ENCODE measurements around the gene DUSP22. TPM values are rescaled to one million over a fixed set of nuclear protein-coding genes. Genes with fewer than 3 reads are reported as not detected.

The DUSP22 gene
- total RNA-seq, 4 donors from 2014 or later, result 34.7 to 75.9 (median 48.5) TPM

DNA sequence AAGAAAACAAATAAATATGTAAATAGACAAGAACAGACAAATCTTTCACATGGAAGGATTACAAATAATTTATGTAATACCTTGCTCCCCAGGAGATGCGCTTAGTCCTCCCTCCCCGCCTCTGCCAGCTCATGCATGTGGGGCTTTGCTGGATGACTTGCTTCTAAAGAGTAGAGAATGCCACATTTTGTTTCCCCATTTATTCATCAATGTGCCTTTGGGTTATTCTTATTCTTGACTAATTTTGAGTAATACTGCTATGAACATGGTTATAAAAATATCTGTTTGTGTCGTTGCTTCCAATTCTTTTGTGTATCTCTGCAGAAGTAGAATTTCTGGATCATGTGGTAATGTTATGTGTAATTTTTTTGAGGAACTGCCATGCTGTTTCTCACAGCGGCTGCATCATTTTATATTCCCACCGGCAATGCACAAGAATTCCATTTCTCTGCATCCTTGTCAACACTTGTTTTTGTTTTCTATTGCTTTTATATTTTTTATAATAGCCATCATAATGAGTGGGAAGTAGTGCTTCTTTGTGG, 23.8 kb upstream of the DUSP22 start:
- Histone ChIP-seq H3K27me3 (no peaks in the 10 kb centered on the region), H3K4me3 (no peak overlapping the region), H3K4me1 (no peaks in the 10 kb centered on the region), H3K36me3 (no peaks in the 10 kb centered on the region), H3K27ac (no peak overlapping the region), H3K9me3 (no peaks in the 10 kb centered on the region)
- no peak for DNase-seq
- TF ChIP-seq POLR2A (IDR thresholded peaks at IDR 0.05), result no peak
- TF ChIP-seq, protein P1, sequence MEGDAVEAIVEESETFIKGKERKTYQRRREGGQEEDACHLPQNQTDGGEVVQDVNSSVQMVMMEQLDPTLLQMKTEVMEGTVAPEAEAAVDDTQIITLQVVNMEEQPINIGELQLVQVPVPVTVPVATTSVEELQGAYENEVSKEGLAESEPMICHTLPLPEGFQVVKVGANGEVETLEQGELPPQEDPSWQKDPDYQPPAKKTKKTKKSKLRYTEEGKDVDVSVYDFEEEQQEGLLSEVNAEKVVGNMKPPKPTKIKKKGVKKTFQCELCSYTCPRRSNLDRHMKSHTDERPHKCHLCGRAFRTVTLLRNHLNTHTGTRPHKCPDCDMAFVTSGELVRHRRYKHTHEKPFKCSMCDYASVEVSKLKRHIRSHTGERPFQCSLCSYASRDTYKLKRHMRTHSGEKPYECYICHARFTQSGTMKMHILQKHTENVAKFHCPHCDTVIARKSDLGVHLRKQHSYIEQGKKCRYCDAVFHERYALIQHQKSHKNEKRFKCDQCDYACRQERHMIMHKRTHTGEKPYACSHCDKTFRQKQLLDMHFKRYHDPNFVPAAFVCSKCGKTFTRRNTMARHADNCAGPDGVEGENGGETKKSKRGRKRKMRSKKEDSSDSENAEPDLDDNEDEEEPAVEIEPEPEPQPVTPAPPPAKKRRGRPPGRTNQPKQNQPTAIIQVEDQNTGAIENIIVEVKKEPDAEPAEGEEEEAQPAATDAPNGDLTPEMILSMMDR (IDR thresholded peaks at IDR 0.05), result no peak

DNA sequence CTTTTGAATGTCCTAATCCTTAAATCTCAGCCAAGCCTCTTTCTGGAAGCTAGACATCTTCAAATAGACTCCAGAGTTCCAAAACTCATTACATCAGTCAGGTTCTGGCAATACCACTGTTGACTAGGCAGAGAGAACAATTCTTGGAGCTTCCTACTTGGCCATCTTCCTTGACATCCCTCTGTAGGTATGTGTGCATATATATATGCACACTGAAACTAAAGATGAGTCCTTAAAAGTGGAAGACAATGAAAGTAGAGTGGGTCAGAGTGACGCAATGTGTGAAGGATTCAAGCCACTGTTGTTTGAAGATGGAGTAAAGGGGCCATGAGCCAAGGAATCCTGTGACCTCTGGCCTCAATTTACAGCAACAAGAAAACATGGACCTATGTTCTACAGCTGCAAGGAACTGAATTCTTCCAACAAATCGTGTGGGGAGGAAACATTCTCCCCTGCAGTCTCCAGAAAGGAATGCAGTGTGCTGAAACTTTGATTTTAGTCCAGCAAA, 18.7 kb upstream of the DUSP22 start:
- H3K9me3 ChIP-seq, result no peaks in the 10 kb centered on the region
- no peaks in the 10 kb centered on the region for H3K36me3 ChIP-seq
- TF ChIP-seq, protein P1 (IDR thresholded peaks at IDR 0.05), result no peak
- no peak for TF ChIP-seq POLR2A (IDR thresholded peaks at IDR 0.05)
- no peak for DNase-seq
- H3K27me3 ChIP-seq, result no peaks in the 10 kb centered on the region
- no peak overlapping the region for H3K4me3 ChIP-seq
- H3K4me1 ChIP-seq, result no peaks in the 10 kb centered on the region
- no peak overlapping the region for H3K27ac ChIP-seq

DNA sequence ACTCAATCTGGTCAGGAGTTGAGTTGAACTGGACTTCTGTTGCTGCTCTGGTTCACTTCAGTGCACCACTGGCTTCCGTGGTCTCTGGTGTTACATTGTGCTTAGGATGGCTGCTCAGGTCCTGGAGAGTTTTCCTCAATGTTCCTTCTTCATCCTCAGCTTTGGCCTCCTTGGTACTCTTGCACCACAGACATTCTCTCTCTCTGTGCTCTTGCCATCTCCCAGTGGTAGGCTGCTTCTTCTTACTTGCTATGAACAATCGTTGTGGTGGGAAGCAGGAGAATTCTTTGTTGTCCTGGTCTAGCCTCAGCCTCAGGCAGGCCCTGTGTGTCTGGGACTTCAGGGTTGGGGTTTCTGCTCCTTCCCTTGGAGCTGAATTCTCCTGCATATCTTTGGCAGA, 14.5 kb upstream of the DUSP22 start:
- DNase-seq, result no peak
- no peak overlapping the region for H3K27ac ChIP-seq
- no peaks in the 10 kb centered on the region for H3K4me1 ChIP-seq
- H3K27me3 ChIP-seq, result no peaks in the 10 kb centered on the region
- no peak overlapping the region for H3K4me3 ChIP-seq
- TF ChIP-seq POLR2A (IDR thresholded peaks at IDR 0.05), result no peak
- TF ChIP-seq, protein P1 (IDR thresholded peaks at IDR 0.05), result no peak
- no peaks in the 10 kb centered on the region for H3K9me3 ChIP-seq
- H3K36me3 ChIP-seq, result no peaks in the 10 kb centered on the region

DNA sequence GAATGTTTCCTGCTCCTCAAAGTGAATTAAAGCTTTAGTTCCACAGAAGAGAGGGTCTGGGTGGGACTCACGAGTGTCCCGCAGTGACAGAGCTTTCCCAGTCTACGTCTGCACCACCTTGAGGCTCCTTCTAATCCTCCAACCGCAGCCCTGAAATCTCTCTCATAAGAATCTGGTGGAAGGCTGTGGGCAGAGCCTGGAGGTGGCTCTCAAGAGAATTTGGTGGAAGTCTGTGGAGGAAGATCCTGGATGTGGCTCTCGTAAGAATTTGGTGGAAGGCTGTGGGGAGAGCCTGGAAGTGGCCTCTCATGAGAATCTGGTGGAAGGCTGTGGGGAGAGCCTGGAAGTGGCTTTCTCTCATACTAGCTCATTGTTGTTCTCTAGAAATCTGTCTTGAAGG, 13.8 kb upstream of the DUSP22 start:
- no peak overlapping the region for H3K4me3 ChIP-seq
- TF ChIP-seq POLR2A (IDR thresholded peaks at IDR 0.05), result no peak
- TF ChIP-seq, protein P1 (IDR thresholded peaks at IDR 0.05), result no peak
- H3K36me3 ChIP-seq, result no peaks in the 10 kb centered on the region
- no peak for DNase-seq
- no peaks in the 10 kb centered on the region for H3K9me3 ChIP-seq
- no peaks in the 10 kb centered on the region for H3K4me1 ChIP-seq
- no peaks in the 10 kb centered on the region for H3K27me3 ChIP-seq
- H3K27ac ChIP-seq, result no peak overlapping the region

DNA sequence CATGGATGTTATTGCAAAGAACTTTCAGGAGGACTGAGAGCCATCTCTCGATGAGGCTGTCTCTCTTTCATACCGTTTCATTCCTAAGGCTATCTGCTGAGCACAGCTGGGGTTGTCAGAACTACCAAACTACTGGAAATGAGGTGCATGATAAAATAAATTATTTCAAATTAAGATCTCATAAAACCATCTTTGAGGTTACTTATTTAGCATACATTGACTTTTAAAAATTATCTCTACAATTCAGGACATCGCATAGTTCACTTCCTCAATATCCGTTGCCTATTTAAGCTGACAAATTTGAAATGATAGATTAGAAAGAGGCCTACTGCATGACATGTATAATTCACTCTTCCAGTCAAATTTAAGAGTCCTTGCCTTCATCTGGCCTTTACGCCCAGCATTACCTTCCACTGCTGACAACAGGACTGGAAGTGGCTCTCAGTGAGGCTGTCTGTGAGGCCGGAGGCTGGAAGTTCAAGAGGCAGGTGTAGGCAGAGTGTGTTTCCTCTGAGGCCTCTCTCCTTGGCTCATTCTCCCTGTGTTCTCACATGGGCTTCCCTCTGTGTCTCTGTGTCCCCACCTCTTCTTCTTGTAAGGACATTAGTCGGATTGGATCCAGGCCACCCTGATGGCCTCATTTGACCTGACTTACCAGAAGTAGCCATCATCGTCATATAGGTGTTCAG, 12.8 kb upstream of the DUSP22 start:
- H3K27ac ChIP-seq, result no peak overlapping the region
- H3K4me3 ChIP-seq, result no peak overlapping the region
- no peaks in the 10 kb centered on the region for H3K27me3 ChIP-seq
- no peaks in the 10 kb centered on the region for H3K4me1 ChIP-seq
- TF ChIP-seq POLR2A (IDR thresholded peaks at IDR 0.05), result no peak
- TF ChIP-seq, protein P1 (IDR thresholded peaks at IDR 0.05), result no peak
- H3K36me3 ChIP-seq, result no peaks in the 10 kb centered on the region
- no peaks in the 10 kb centered on the region for H3K9me3 ChIP-seq
- no peak for DNase-seq

Measured in Peyer's patch (tissue), 4 donors.